T-helper 2 cell treated with Interferon-gamma antibody and Interleukin-4, amounts not matched to agents 5 μg/mL and 100 μg/mL, for 36 hours (primary cell): ENCODE measurements around the gene SLC35E1.

Experiments used
- DNase-seq: peaks from one replicate; pipeline ENCODE4 v3.0.0; 2021; ENCODE audit warnings: low spot score
- H3K27ac Mint-ChIP-seq: one replicate; pipeline ENCODE4 v1.8.0; 2021; ENCODE audit warnings: mild to moderate bottlenecking, mixed read lengths
- H3K27me3 Mint-ChIP-seq: one replicate; pipeline ENCODE4 v1.8.0; 2021; ENCODE audit warnings: low read depth, mixed read lengths
- H3K36me3 Mint-ChIP-seq: one replicate; pipeline ENCODE4 v1.8.0; 2021; ENCODE audit warnings: low read depth, mixed read lengths
- H3K4me1 Mint-ChIP-seq: one replicate; pipeline ENCODE4 v1.8.0; 2021; ENCODE audit warnings: low read depth, mixed read lengths
- H3K4me3 Mint-ChIP-seq: one replicate; pipeline ENCODE4 v1.8.0; 2022; ENCODE audit warnings: mild to moderate bottlenecking, moderate library complexity, mixed read lengths
- H3K9me3 Mint-ChIP-seq: one replicate; pipeline ENCODE4 v1.8.0; 2021; ENCODE audit warnings: mixed read lengths

The SLC35E1 gene

GRCh38 chr19:16605553-16605994 is 33.4 kb upstream of the SLC35E1 start:
- H3K27ac Mint-ChIP-seq = no peak overlapping the region
- no peaks in the 10 kb centered on the region for H3K27me3 Mint-ChIP-seq

GRCh38 chr19:16605115-16605514 is 32.9 kb upstream of the SLC35E1 start:
- no peak overlapping the region for H3K4me3 Mint-ChIP-seq
- H3K4me1 Mint-ChIP-seq = peaks cover 20% of the 10 kb centered on the region
- H3K27ac Mint-ChIP-seq = no peak overlapping the region
- H3K9me3 Mint-ChIP-seq = no peaks in the 10 kb centered on the region
- peaks cover 2% of the 10 kb centered on the region for H3K36me3 Mint-ChIP-seq
- no peaks in the 10 kb centered on the region for H3K27me3 Mint-ChIP-seq
- DNase-seq = no peak

More at GRCh38 chr19:16605553-16605994, 33.4 kb upstream of the SLC35E1 start:
- Mint-ChIP-seq H3K36me3 (peaks cover 2% of the 10 kb centered on the region), H3K9me3 (no peaks in the 10 kb centered on the region), H3K4me1 (peaks cover 22% of the 10 kb centered on the region), H3K4me3 (no peak overlapping the region)
- DNase-seq = no peak

DNA sequence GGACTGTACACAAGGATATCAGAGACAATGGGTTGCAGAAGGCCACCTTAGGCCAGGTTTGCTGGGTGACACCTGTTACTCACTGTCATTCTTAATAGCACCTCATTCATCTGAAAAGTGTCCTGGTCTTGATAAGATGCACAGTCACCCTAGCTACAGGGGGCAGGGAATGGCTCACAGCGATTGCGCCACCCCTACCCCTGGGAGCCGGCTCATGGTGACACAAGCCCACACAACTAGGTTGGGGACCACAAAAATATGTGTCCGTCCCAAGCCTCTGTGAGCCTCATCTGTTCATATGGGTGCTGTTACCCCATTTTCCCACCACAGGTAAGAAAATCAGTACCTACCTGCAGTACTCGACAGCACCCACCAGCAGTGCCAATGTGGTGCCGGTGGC is 32.4 kb upstream of the SLC35E1 start:
- Mint-ChIP-seq H3K4me1 (peaks cover 19% of the 10 kb centered on the region), H3K9me3 (no peaks in the 10 kb centered on the region), H3K4me3 (no peak overlapping the region), H3K27me3 (no peaks in the 10 kb centered on the region), H3K27ac (no peak overlapping the region), H3K36me3 (peaks cover 2% of the 10 kb centered on the region)
- DNase-seq = no peak

DNA sequence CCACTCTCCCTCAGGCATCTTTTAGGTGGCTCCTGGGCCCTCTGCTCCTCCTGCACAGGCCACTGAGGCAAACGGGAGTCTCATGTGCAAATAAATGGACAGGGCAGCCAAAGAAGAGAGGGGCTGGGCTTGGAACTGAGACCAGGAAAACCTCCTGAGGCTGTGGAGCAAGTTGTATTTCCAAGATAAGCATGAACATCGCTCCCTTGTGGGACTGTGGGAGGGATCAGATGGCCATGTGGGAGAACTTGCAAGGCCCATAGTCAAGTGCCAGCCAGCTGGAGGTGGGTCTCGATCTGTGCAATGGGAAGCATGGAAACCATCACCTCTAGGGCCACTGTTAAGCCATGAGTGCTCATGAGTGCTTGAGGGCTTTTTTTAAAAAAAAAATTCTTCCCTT is 30.9 kb upstream of the SLC35E1 start:
- no peaks in the 10 kb centered on the region for H3K9me3 Mint-ChIP-seq
- DNase-seq = no peak
- peaks cover 2% of the 10 kb centered on the region for H3K36me3 Mint-ChIP-seq
- no peak overlapping the region for H3K4me3 Mint-ChIP-seq
- H3K27me3 Mint-ChIP-seq = no peaks in the 10 kb centered on the region
- no peak overlapping the region for H3K27ac Mint-ChIP-seq
- H3K4me1 Mint-ChIP-seq = peaks cover 14% of the 10 kb centered on the region

DNA sequence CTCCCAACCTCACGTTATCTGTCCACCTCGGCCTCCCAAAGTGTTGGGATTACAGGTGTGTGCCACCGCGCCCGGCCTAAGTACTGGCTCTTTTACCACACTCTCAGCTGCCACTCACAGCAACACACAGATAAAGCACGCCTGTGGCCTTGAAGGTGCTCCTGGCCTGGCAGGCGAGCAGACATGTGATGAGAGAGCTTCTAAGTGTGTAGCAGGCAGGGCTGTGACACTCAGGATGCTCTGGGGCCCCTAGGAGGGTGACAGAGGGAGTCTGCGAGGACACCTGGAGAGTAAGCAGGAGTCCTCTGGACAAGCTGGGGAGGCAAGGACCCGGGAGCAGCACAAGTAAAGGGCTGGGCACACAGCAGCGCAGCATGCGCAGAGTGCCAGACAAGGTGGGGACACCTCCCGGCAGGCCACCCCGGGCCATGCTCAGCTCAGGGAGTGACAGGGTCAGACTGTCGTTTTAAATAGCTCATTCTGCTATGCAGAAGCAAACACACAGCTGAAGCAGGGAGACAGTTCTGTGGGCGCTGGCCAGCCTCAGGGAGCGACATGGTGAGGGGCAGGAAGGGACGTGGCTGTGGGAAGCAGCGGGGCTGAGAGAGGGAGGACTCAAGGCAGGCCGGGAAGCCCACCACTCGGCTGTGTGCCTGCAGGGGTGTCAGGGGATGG is 29.3 kb upstream of the SLC35E1 start:
- Mint-ChIP-seq H3K36me3 (peaks cover 2% of the 10 kb centered on the region), H3K4me1 (peaks cover 12% of the 10 kb centered on the region), H3K27me3 (no peaks in the 10 kb centered on the region), H3K4me3 (no peak overlapping the region), H3K9me3 (no peaks in the 10 kb centered on the region), H3K27ac (no peak overlapping the region)
- DNase-seq = no peak

DNA sequence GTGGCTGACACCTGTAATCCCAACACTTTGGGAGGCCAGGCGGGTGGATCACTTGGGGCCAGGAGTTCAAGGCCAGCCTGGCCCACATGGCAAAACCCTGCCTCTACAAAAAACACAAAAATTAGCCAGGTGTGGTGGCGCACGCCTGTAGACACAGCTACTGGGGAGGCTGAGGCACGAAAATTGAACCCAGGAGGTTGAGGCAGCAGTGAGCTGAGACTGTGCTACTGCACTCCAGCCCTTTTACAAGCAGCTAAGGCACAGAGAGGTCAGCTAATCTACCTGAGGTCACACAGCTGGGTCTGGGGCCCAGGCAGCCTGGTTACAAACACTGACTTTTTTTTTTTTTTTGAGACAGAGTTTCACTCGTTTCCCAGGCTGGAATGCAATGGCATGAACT is 28.6 kb upstream of the SLC35E1 start:
- Mint-ChIP-seq H3K27me3 (no peaks in the 10 kb centered on the region), H3K4me3 (no peak overlapping the region), H3K36me3 (peaks cover 2% of the 10 kb centered on the region), H3K9me3 (no peaks in the 10 kb centered on the region), H3K4me1 (peaks cover 16% of the 10 kb centered on the region), H3K27ac (no peak overlapping the region)
- DNase-seq = no peak

GRCh38 chr19:16599655-16600346 is 27.6 kb upstream of the SLC35E1 start:
- H3K9me3 Mint-ChIP-seq = no peaks in the 10 kb centered on the region
- H3K4me1 Mint-ChIP-seq = peaks cover 22% of the 10 kb centered on the region
- no peak overlapping the region for H3K27ac Mint-ChIP-seq
- H3K4me3 Mint-ChIP-seq = no peak overlapping the region
- no peaks in the 10 kb centered on the region for H3K27me3 Mint-ChIP-seq
- peaks cover under 1% of the 10 kb centered on the region for H3K36me3 Mint-ChIP-seq
- DNase-seq = no peak

- Mint-ChIP-seq H3K4me3 (no peak overlapping the region), H3K36me3 (no peaks in the 10 kb centered on the region), H3K27me3 (no peaks in the 10 kb centered on the region), H3K9me3 (no peaks in the 10 kb centered on the region), H3K27ac (peak overlapping the region; percentile 5), H3K4me1 (peaks cover 31% of the 10 kb centered on the region)
- no peak for DNase-seq
Observed at GRCh38 chr19:16598848-16599247, 26.6 kb upstream of the SLC35E1 start.

DNA sequence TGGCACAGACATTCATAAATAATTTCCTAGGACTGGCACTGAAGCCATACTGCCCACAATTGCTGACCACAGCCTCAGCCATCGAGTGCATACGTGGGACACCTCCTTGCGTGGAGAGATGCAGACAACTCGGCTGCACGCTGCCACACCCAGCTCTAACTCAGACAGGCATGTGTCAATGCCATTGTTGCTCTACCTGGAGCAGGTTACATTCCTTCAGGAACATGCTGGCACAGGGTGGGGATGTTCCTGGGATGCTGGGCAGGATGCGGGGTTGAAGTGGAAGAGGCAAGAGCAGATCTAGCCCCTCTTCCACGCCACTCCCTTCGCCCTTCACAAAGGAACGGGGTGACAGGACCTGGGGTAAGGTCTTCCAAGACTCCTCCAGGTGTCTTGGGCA is 24.2 kb upstream of the SLC35E1 start:
- Mint-ChIP-seq H3K27ac (peak overlapping the region; percentile 10), H3K27me3 (no peaks in the 10 kb centered on the region), H3K36me3 (peaks cover 3% of the 10 kb centered on the region), H3K9me3 (no peaks in the 10 kb centered on the region), H3K4me1 (peaks cover 43% of the 10 kb centered on the region), H3K4me3 (no peak overlapping the region)
- no peak for DNase-seq

DNA sequence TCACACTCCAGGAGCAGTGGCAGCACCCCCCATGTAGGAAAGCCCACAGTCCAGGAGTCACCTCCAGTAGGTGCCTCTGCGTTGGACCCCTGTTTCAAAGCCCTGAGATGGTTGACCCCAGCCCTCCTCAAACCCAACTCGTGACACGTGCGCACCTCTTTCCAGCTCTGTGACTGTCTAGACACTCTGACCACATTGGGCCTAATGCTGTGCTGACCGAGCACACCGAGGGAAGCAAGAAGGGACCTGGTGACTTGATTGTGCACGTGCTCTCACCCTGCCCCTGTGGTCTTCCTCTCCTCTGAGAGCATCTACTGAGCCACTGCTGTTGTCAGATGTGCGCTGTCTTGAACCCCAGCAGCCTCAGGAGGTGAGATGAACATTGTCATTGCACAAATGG is 22.9 kb upstream of the SLC35E1 start:
- Mint-ChIP-seq H3K36me3 (peaks cover 3% of the 10 kb centered on the region), H3K4me1 (peaks cover 44% of the 10 kb centered on the region), H3K9me3 (no peaks in the 10 kb centered on the region), H3K27ac (peak overlapping the region; percentile 89), H3K27me3 (no peaks in the 10 kb centered on the region), H3K4me3 (peak overlapping the region; percentile 80)
- DNase-seq = no peak

DNA sequence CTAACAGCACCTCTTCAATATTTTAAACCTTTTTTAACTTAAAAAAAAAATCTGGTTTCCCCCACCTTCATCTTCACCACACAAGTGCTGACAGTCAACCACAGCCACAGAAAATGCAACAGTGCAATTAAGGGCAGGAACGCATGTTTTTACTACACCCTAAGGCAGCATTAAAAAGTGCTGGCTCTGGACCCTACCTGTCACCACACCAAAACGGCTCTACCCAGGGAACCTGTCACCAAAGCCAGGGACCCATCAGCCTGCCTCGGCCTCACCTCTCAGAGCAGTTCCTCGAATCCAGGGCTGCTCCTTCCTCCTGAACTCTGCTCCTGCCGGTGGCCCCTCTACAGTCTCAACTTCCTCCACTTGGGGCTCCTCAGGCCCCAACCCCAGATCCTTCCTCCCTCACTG is 22.5 kb upstream of the SLC35E1 start:
- H3K27me3 Mint-ChIP-seq = no peaks in the 10 kb centered on the region

DNA sequence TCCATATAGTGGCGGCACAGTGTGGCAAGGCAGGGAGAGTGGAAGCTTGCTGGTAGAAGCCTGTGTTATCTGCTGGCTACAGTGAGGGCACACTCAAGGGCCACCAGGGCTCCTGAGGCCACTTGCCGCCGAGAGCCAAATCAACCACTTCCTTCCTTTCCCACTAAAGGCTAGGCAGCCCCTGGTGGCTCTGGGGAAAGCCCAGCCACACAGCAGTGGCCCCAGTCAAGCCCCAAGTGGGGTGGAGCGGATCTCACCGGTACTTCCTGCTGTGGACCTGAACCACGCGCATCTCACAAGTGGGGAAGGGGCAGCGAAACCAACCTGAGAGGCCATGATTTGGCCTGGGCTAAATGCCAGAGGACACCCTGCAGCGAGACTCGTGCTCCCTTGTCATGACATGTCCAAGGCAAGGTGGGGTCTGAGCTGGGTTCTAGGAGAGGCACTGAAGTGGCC is 21.9 kb upstream of the SLC35E1 start:
- Mint-ChIP-seq H3K4me1 (peaks cover 50% of the 10 kb centered on the region), H3K27ac (peak overlapping the region; percentile 89), H3K27me3 (no peaks in the 10 kb centered on the region), H3K36me3 (peaks cover 3% of the 10 kb centered on the region), H3K4me3 (peak overlapping the region; percentile 80), H3K9me3 (no peaks in the 10 kb centered on the region)
- DNase-seq = peak; percentile 56

More for the DNA sequence above, 22.5 kb upstream of the SLC35E1 start:
- Mint-ChIP-seq H3K27ac (peak overlapping the region; percentile 89), H3K4me3 (peak overlapping the region; percentile 80), H3K9me3 (no peaks in the 10 kb centered on the region), H3K4me1 (peaks cover 47% of the 10 kb centered on the region), H3K36me3 (peaks cover 3% of the 10 kb centered on the region)
- DNase-seq = no peak

- H3K27me3 Mint-ChIP-seq = no peaks in the 10 kb centered on the region
- H3K4me3 Mint-ChIP-seq = no peak overlapping the region
- H3K36me3 Mint-ChIP-seq = peaks cover 3% of the 10 kb centered on the region
- no peak for DNase-seq
- peak overlapping the region; percentile 38 for H3K27ac Mint-ChIP-seq
- no peaks in the 10 kb centered on the region for H3K9me3 Mint-ChIP-seq
- peaks cover 56% of the 10 kb centered on the region for H3K4me1 Mint-ChIP-seq
Observed at GRCh38 chr19:16593181-16593580, 21.0 kb upstream of the SLC35E1 start.

- Mint-ChIP-seq H3K9me3 (no peaks in the 10 kb centered on the region), H3K4me1 (peaks cover 64% of the 10 kb centered on the region), H3K27me3 (no peaks in the 10 kb centered on the region), H3K27ac (no peak overlapping the region), H3K4me3 (no peak overlapping the region), H3K36me3 (peaks cover 3% of the 10 kb centered on the region)
- no peak for DNase-seq
Observed at GRCh38 chr19:16591803-16592556, 19.8 kb upstream of the SLC35E1 start.
